ENCODE measurements around the gene PMFBP1.

GRCh38 chr16:72083778-72084404, 88.1 kb downstream of the PMFBP1 start:
- TF ChIP-seq EP300 (IDR thresholded peaks at IDR 0.05) = no peak
- TF ChIP-seq CTCF (IDR thresholded peaks at IDR 0.05) = no peak
- TF ChIP-seq POLR2A (IDR thresholded peaks at IDR 0.05) = no peak

Data from tibial nerve (tissue), 4 donors.